Neutrophil (primary cell): ENCODE results near the gene MAGEA11.

Experiments used
- H3K27ac ChIP-seq: fragments of 200-600 bp; sonication (generic); 2 replicates; pipeline ENCODE4 v1.5.1; 2016; ENCODE audit warnings: mild to moderate bottlenecking, moderate library complexity
- H3K27me3 ChIP-seq: fragments of 200-600 bp; sonication (generic); 2 replicates; pipeline ENCODE4 v1.6.0; 2016; ENCODE audit warnings: mild to moderate bottlenecking
- H3K36me3 ChIP-seq: fragments of 200-600 bp; sonication (generic); 2 replicates; pipeline ENCODE4 v1.5.1; 2017
- H3K4me1 ChIP-seq, 2 experiments: fragments of 200-600 bp in 1 of 2; sonication (generic) in 1 of 2; 1 replicate in 1 of 2; 2 replicates in 1 of 2; pipeline versions ENCODE4 v1.5.1 to v1.6.1; 2013 to 2016; ENCODE audit warnings: low read depth in 1 of 2, low read length in 1 of 2, mild to moderate bottlenecking in 1 of 2, moderate library complexity in 1 of 2; ENCODE audit not compliant: control insufficient read depth in 1 of 2, insufficient read depth in 1 of 2
- H3K4me3 ChIP-seq, 2 experiments: fragments of 200-600 bp in 1 of 2; sonication (generic) in 1 of 2; 1 replicate in 1 of 2; 2 replicates in 1 of 2; pipeline ENCODE4 v1.5.1; 2013 to 2016; ENCODE audit warnings: low read depth in 1 of 2, low read length in 1 of 2, mild to moderate bottlenecking in 1 of 2, moderate library complexity in 1 of 2
- H3K9me3 ChIP-seq: fragments of 200-600 bp; sonication (generic); 2 replicates; pipeline ENCODE4 v1.5.1; 2016
- CTCF ChIP-seq: fragments of 200-600 bp; sonication (generic); IDR thresholded peaks from 2 replicates; pipeline ENCODE4 v1.5.1; 2016; ENCODE audit warnings: antibody characterized with exemption

MAGEA11 gene

GRCh38 chrX:149699761-149700160, 12.1 kb upstream of the MAGEA11 start:
- Histone ChIP-seq H3K27ac (no peak overlapping the region), H3K9me3 (no peaks in the 10 kb centered on the region), H3K4me3 (no peak overlapping the region), H3K36me3 (no peaks in the 10 kb centered on the region), H3K27me3 (no peaks in the 10 kb centered on the region), H3K4me1 (no peaks in the 10 kb centered on the region)
- no peak for TF ChIP-seq CTCF

- Histone ChIP-seq H3K4me3 (no peak overlapping the region), H3K4me1 (no peaks in the 10 kb centered on the region), H3K9me3 (no peaks in the 10 kb centered on the region)
Observed at GRCh38 chrX:149704664-149705063, 7.2 kb upstream of the MAGEA11 start.

GRCh38 chrX:149707147-149707901, 4.5 kb upstream of the MAGEA11 start:
- no peak for TF ChIP-seq CTCF
- Histone ChIP-seq H3K36me3 (no peaks in the 10 kb centered on the region), H3K27ac (no peak overlapping the region), H3K4me1 (no peaks in the 10 kb centered on the region), H3K27me3 (no peaks in the 10 kb centered on the region), H3K4me3 (no peak overlapping the region), H3K9me3 (no peaks in the 10 kb centered on the region)

More at GRCh38 chrX:149704664-149705063, 7.2 kb upstream of the MAGEA11 start:
- no peak for TF ChIP-seq CTCF
- H3K27ac ChIP-seq: no peak overlapping the region
- no peaks in the 10 kb centered on the region for H3K27me3 ChIP-seq
- no peaks in the 10 kb centered on the region for H3K36me3 ChIP-seq

GRCh38 chrX:149712831-149713230, 971 bp downstream of the MAGEA11 start:
- H3K27ac ChIP-seq: no peak overlapping the region
- no peaks in the 10 kb centered on the region for H3K9me3 ChIP-seq
- TF ChIP-seq CTCF: no peak
- no peaks in the 10 kb centered on the region for H3K4me1 ChIP-seq
- H3K36me3 ChIP-seq: no peaks in the 10 kb centered on the region
- H3K27me3 ChIP-seq: no peaks in the 10 kb centered on the region
- H3K4me3 ChIP-seq: no peak overlapping the region

GRCh38 chrX:149713279-149714050, 1.6 kb downstream of the MAGEA11 start:
- no peak overlapping the region for H3K4me3 ChIP-seq
- H3K4me1 ChIP-seq: no peaks in the 10 kb centered on the region
- no peak overlapping the region for H3K27ac ChIP-seq
- TF ChIP-seq CTCF: no peak
- no peaks in the 10 kb centered on the region for H3K36me3 ChIP-seq
- H3K27me3 ChIP-seq: no peaks in the 10 kb centered on the region
- no peaks in the 10 kb centered on the region for H3K9me3 ChIP-seq
